UCSD-AML1 (cell line): ENCODE results near the gene IGF2BP1.
"Not testable (repeated sequence)": the region's sequence is repeated elsewhere in the genome, so short reads cannot be mapped to it uniquely, and the experiment has no call there.

Source experiments
- DNase-seq: peaks from one replicate; lab custom pipeline; 2025; ENCODE audit not compliant: unreplicated experiment; lab: John Stamatoyannopoulos, UW

The IGF2BP1 gene

DNA sequence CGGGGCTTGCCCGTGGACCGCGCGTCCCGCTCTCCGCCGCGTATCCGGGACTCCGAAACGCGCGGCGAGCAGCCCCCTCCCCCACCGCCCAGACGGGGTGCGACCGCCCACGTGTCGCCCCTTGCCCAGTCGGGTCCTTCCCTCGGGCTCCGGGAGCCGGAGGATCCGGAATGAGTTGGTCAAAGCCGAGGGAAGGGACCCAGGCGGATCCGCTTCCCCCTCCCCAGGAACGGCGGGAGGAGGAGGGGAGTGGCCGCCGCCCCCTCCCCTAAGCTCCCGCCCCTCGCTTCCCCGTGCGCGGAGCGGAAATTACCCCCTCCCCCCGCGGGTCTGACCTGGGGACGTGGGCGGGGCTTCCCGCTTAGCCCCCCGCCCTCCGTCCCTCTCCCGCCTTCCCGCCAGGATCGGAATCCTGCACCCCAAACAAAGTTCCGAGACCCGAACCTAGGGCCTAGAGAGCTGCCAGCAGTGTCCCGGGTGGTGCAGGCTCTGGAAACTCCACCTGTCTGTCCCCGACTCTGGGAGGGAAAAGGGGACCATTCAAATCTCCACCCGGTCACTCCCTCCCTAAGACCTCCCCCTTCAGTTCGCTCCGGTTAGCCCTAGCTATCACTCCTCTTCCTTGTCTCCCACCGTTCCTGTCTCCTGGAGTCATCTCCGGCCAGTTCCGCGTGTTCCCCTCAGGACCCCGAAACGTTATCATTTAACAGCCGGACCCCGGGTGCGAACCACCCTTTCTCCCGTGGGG is 1.0 kb upstream of the IGF2BP1 start:
- no peak for DNase-seq

DNA sequence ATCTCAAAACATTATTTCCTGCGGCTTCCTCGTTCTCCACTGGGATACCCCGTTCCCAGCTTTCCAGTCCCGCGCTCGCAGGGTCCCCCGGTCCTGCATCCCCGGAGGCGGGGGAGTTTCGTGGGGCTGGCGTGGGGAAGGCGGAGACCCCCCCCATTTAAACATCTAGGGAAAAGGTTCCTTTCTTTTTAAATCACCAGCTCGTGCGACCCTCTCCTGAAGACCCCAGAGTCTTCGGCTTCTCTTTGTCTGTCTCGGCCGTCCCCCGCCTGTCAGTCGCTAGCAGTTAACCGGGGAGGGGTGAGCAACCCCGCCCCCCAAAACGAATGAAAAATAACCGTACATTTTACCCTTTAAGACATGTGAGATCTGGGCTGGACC is 473 bp upstream of the IGF2BP1 start:
- DNase-seq: no peak

DNA sequence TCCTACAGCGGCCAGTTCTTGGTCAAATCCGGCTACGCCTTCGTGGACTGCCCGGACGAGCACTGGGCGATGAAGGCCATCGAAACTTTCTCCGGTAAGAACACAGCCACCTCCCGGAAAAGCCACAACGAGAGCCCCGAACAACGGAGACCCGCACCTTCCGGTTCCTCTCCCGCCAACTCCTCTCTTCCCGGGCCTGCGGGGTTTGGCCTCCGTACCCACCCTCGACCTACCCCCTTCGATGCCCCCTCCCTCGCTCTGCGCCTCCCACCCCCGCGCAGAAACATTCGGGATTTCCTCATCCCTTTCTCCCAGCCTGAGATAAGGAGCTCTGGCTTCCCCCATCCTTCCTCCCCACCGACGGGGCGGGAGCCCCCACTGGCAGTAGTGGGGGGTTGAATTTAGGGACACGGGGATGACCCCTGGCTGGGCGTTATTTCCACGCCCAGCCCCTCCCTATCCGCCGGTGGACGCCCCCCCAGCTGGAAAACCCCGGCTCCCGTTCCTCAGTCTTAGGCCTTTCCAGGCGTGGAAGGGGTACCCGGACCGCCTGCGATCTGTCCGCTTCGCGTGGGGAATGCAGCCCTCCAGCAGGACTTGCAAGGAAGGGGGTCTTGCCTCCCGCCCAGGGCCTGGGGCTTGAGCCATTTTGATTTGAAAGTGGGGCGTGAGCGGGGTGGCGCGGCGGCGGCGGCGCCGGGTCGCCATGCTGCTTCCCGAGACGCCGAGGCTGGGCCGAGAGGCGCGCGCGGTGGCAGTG is 822 bp downstream of the IGF2BP1 start:
- DNase-seq: no peak

DNA sequence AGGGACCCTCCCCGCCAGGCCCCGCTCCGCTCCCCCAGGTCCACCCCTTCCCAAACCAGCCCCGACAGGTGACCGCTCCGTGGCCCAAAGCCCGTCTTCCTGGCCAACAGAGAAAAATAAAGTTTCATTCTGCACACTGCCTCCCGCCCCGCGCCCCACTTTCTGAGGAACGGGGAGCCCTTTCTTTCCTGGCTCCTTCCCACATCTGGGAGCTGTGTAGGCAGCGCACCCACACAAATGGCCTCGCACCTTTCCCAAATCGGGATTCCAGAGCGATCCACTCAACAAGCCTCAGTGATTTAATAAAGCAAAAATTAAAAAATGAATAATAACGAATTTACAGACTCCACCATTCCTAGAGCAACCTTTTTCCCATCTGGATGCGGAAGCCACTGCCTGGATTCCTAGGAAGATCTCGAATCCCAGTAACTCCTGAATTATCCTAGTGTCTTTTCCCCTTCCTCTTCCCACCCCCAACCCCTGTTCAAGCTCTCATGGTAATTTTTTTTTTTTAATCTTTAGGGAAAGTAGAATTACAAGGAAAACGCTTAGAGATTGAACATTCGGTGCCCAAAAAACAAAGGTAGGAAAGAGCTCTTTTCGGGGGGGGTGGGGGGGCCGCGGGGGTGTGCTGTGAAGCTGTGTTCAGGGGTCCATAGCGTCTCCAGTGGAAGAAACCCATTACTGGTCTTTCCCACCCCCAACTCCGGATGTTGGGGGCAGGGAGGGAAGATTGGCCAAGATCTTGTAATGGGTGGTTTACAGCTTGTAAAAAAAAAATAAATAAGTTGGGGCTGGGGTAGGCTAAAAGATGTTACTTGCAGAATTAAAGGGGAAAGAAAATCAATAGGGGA is 1.6 kb downstream of the IGF2BP1 start:
- no peak for DNase-seq

DNA sequence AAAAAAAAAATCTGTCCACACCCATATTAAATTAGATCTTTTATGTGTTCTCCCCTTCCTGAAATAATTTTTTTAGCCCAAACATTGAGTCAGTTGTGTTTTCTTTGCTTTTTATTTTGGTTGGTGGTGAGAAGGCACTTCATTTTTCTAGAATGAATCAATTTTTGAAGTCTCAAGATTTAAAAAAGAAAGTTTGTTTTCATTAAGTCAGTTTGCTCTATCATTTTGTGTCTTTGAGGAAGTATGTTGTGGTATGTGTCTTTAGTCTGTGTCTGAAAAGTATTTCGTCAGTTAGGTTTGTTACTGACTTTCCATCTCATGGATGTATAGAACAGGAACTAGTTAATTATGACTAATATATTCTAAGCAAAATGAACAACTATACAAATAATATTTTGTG is 3.8 kb downstream of the IGF2BP1 start:
- DNase-seq: no peak

DNA sequence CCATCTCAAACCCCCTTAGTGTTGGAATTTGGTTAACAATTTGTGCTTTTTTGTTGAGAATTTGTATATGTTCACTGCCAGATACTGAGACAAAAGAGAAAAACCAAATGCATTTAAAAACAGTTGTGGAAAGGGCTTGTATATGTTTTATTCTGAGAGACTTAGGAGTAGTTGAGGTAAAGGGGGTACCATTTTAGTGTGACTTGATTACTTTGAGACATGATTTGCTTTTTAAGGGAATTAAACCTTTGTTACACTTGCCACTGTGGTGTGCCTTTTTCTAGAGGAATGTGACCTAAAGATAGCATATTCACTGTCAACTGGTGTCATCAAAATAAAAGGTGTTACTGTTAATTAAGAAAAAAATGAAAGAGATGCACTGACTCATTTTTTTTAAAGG is 4.5 kb downstream of the IGF2BP1 start:
- DNase-seq: no peak

DNA sequence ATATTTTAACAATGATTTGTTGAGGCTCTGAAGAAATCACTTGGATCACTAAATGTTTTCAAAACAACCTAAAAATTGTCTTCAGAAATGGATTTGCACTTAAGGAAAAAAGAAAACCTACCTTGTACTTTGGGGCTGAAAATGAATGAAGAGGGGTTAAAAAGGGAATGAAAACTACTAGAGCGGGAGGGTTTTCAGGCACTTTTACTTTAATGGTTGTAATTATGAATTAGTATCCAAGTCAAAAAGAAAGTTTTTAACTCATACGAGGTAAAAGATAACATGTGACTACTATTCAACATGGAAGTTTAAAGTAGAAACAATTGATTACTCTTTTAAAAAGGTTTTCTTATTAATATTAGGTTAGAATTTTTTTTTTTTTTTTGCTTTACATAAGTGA is 5.1 kb downstream of the IGF2BP1 start:
- no peak for DNase-seq

DNA sequence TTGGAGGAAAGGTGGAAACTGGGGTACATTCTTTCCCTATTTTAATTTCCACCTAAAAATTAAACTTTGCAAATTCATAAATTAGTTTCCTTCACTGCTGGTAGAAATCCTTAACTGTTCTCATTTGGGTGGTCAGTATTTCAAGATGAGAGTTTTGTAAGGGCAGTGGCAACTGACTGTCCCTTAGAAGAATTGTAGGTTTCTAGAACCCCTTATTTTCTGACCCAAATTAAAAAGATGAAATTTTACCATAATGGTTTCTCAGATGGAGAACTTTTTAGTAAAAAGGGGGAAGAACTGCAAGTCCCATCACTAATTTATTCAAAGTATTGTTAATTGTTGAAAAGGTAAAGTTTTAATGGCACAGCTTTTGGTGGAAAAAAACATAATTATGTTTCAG is 5.6 kb downstream of the IGF2BP1 start:
- DNase-seq: no peak

DNA sequence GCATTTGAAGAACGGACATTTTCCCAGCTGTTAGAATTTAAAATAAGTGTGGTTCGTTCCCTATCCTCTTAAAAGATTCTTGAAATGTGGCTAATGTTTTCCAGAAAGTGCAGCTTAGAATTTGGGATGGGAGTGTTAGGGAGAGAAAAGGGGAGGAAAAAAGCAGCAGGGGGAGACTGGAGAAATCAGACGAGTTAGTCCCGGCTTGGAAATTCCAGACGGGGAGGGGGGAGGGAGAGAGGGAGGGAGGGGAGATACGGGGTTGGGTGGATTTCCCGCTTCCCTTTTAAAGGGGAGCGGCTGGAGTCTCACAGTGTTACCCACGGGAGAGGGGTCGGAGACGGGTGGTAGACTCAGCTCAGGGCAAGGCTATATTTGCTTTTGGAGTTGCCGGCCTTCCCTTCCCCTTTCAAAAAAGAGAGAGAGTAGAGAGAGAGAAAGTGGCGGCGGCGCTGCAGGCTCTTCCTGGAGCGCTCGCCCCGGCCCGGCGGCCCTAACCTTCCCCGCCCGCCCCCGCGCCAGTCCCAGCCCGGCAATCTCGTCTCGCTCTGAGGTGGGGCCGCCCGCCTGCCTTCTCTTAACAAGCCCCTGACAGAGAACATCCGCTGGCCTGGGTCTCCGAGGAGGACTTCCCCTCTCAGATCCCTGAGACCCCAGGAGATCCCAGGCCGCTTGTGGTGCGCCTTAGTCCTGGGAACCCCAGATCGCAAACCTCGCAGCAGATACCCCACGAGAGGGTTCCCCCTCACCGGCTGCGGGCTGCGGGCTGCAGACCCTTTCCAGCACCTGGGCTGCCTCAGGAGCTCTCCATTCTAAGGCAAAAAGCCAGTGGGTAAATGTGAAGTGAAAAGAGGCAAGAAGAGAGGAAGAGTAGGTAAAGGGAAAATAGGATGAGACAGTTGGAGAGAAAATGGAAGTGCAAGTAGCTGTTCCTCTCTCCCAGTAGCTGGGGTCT is 6.6 kb downstream of the IGF2BP1 start:
- DNase-seq: no peak

DNA sequence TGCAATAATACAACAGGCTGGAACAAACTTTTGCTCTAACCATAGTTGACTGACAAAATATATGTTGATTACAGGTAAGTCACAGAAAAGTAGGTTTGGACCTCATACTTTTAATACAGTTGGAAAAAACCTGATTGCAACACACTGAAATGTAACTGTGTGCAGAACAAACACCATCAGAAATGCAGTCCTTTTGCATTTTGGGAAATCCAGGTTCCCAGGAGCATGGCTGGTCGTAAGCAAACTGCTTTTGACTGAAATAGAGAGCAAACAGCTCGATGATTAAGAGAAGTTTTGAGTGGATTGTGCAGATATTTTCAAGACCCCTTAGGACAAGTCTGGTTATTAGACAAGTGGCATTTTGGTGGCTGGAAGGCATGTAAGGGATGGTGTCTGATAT is 8.0 kb downstream of the IGF2BP1 start:
- no peak for DNase-seq

DNA sequence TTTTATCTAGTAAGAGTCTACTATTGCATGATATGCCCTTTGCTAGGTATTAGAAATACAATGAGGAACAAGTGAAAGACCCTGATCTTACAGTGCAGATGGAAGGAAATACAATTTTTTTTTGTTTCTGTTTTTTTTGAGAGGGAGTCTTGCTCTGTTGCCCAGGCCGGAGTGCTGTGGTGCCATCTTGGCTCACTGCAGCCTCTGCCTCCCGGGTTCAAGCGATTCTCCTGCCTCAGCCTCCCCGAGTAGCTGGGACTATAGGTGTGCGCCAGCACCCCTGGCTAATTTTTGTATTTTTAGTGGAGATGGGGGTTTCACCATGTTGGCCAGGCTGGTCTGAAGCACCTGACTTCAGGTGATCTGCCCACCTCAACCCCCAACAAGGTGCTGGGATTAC is 11.7 kb downstream of the IGF2BP1 start:
- not testable (repeated sequence) for DNase-seq

DNA sequence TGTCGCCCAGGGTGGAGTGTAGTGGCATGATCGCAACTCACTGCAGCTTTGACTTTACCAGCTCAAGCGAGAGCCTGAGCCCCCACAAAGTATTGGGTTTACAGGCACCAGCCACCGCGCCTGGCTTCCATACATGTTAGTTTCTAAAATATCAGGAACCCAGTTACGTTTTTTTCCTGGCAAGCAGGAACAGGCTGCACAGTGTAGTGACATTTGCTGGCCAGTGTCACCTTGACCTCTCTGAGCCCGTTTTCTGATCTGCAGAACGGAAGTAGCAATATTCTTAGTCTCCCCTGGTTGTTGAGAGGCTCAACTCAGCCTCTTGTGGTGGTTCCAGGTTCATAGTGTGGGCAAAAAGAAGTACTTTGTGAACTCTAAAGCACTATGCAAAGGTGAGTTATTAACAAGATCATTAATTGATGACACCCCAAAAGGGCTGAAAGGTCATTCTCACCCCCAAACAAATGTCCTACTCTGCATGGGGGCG is 15.6 kb downstream of the IGF2BP1 start:
- no peak for DNase-seq

DNA sequence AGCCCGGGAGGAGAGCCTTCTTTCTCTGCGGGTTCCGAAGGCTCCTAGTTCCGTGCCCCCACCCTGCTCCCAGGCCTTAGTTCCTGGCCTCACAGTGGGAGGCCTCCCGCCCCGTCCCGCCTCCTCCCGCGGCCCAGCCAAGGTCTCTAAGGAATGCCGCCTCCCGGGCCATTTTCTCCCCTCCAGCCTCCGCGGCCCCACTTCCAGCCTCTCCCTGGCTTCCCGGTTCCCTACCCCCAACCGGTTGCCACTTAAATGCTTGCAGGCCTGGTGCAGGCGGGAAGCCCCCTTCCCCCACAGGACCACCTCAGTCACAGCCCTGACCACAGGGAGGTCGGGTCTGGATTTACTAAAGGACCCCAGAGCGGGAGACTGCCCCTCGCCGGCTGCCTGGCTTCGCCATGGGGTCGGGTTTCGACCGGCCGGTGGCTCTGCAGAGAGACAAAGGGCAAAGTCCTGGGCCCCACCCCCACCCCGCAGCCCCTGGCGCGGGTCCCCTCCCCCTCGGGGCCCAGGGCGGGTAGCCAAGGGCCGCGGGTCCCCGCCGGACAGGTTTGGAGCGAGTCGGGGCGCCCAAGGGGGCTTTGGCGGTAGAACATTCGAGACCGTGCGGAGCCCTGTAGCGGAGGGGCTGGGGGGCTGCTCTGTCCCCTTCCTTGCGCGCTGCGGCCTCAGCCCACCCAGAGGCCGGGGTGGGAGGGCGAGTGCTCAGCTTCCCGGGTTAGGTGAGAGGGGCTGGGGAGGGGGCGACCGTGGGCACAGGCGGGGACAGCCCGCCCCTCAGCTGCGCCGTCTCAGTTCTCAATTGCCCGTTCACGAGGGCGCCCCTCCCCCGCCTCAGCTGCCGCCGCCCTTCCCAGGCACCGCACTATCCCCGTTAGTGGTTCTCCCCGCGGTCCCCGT is 16.4 kb downstream of the IGF2BP1 start:
- DNase-seq: no peak

DNA sequence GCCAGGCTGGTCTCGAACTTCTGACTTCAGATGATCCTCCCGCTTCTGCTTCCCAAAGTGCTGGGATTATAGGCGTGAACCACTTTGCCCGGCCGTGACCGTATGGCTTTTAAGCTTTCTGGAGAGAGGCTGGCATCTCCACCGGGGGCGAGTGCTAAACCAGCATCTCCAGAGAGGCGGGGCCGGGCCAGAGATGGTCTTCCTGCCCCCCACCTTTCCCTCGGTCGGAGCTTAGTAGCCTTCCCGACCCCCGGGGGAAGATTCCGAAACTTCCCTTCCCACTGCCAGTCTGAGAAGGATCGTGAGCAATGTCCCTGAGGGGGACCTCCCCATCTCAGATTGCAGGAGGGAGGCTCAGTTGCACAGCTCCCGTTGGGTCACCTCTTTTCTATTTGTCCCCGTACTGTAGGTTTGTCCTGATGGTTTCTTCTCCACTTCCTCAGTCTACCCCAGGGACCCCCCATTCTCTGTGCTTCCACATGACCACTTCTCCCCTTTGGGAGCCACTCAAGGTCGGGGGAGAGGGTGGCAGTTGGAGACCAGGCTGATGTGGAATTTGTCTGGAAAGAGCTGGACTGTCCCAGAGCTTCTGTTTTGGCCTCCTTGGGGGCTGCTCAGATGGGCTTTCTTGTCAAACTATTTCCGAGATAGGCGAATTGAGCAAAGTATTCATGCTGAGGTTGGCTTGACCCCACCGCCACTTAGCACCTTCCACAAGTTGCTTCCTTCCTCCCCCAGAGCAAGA is 18.2 kb downstream of the IGF2BP1 start:
- DNase-seq: no peak

DNA sequence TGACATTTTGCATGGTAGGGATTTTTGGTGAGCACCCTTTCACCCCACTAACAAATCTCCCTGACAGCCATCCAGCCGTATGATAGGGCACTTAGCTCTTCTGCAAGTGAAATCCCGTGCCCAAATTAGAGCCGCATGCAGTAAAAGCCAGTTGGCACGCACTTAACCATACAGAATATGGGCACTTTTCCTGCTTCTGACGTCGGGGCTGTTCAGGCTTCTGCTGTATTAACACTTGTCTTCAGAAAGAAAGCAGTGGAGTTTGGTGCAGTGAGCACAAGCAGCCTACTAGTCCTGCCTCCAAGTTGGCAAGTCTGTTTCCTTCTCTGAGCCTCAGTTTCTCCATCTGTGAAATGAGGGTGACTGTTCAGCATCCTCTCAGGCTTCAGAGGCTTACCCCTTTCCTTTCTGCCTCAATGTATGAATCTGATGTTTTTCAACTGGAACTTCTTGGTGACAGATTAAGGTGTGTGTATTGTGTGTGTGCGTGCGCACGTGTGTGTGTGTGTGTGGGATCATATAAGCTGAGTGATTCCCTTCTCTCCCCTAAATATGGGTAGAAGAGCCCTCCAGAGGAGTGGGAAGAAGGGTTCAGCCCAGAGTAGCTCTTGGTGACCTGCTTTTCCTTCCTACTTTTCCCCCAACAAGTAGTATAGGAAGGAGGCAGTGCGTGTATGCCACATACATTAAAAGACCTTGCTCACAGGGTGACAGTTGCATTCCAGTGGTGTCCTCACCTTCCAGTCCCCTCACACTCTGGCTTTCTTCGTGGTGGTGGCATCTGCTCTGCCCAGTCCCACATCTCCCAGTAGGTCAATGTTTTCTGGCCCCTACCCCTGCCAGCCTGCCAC is 19.0 kb downstream of the IGF2BP1 start:
- DNase-seq: no peak

DNA sequence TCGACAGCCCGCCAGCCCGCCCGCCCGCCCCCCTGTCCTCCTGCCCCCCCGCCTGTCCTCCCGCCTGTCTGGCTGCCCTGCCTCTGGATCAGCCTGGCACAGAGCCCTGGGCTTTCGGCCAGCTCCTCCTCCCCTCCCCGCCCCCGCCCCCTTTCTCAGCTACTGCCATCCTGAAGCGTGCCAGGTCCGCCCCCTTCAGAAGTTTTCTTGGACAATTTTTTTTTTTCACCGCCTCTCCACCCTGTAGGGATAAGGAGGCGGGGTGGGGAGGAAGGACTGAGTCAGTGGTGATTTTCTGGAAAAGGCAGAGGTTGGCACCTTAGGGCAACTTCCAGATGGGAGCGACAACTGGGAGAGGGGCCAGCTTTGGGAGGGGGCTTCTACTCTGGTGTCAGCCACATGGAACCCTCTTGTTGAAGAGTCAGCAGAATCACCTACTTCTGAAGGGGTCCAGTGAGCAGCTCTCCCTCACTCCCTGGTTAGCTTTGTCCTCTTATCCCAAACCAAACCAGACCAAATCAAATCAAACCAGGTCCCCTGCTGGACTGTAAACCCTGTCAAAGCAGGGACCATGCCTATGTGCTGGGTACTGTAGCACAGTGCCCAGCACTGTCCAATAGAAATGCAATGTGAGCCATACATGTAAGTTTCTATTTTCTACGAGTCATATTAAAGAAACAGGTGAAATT is 19.7 kb downstream of the IGF2BP1 start:
- no peak for DNase-seq

DNA sequence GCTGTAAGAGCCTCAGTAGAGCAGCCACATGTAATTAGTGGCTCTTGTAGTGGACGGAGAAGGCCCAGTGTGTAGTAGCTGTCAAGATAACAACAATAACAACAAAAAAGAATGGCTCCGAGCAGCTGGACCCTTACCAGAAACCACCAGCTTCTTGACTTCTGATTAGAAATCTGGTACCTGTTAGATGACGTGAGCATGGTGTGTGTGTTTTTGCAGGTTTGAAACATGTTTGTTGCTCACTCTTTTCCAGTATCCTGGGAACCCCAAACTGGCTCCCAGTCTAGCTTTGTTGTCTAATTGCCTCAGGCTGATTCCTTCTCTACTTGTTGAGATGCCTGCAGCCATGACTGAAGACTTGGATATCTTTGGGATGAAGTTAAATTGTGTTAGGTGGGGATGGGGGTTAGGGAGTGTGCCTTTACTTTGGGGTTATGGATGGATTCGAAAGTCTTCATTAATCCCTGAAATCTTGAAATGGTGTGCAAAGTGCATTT is 21.0 kb downstream of the IGF2BP1 start:
- DNase-seq: no peak
